ENCODE data around the gene DCAF8.

DCAF8 gene

DNA sequence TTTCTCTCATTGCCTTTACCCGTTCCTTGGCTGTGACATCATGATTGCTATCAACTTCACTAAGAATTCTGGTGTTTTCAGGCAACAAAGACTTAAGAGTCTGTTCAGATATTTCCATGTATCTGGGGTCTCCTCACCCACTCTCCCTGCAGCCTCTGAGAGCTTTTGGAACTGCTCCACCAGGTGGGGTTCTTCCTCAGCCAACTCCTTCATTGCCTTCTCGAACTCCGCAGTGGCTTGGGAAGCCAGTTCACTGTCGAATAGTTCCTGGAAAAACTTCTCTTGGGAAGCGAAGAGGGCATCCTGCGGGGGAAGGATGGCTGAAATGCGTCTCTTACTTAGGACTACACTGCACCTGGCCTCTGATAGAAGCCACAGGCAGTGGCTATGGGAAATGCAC, 20.5 kb upstream of the DCAF8 start:
- no peaks in the 10 kb centered on the region for H3K9me3 Mint-ChIP-seq
- no peak overlapping the region for H3K4me3 Mint-ChIP-seq
- H3K27ac Mint-ChIP-seq, result no peak overlapping the region
- H3K36me3 Mint-ChIP-seq, result peaks cover 76% of the 10 kb centered on the region
- no peak for ATAC-seq
- peaks cover 25% of the 10 kb centered on the region for H3K4me1 Mint-ChIP-seq
- no peak for DNase-seq (ENCODE audit: low spot score in 2 of 2)

DNA sequence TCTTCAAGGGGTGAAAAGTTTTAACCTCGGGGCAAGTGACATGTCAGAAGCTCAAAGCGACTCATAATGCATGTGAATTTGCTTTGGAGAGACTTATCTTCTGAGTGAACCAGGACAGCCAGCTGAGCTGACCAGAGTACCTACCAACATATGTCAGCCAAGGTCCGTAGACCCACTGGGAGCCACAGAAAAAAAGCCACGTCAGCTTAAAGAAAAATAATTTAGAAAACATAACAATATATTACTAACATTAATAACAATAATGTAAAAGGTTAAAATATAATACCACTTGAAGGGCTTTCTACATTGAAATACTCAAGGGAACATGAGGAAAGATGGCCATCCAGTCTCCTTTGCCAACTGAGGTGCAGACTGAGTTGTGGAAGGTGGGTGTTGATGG, 15.6 kb upstream of the DCAF8 start:
- DNase-seq (ENCODE audit: low spot score in 2 of 2) (no peak), ATAC-seq (no peak)
- Mint-ChIP-seq H3K9me3 (no peaks in the 10 kb centered on the region), H3K4me3 (no peak overlapping the region), H3K36me3 (peaks cover 70% of the 10 kb centered on the region), H3K4me1 (no peaks in the 10 kb centered on the region), H3K27ac (peak overlapping the region; percentile 35)

DNA sequence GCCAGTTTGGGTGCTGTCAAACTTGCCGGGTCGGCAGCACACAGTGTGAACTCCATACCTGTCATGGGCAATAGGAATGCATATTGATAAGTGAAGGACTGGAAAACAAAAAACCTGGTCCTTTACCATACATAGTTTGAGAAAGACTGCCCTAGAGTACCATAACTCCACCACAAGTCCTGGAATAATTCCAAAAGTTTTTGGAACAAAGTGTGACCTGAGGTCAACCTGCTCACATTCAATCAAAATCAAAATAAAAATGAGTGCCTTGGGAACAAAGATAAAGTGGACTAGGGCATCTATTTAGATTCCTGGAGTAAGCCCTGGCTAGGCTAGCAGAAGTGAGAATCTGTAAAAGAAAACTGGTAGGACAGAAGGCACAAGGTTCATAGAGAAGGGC, 15.0 kb upstream of the DCAF8 start:
- Mint-ChIP-seq H3K36me3 (peaks cover 63% of the 10 kb centered on the region), H3K9me3 (no peaks in the 10 kb centered on the region), H3K27ac (no peak overlapping the region), H3K4me3 (no peak overlapping the region), H3K4me1 (no peaks in the 10 kb centered on the region)
- ATAC-seq (no peak), DNase-seq (ENCODE audit: low spot score in 2 of 2) (no peak)

DNA sequence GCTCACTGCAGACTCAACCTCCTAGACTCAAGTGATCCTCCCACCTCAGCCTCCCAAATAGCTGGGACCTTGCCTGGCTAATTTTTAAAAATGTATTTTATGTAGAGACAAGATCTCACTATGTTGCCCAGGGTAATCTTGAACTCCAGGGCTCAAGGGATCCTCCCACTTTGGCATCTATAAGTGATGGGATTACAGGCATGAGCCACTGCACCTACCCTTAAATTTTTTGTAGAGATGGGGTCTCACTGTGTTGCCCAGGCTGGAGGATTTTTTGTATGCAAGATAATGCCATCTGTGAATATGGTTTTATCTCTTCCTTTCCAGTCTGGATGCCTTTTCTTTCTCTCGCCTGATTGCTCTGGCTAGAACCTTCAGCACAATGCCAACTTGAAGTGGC, 8.7 kb upstream of the DCAF8 start:
- no peak for DNase-seq (ENCODE audit: low spot score in 2 of 2)
- peaks cover 4% of the 10 kb centered on the region for H3K4me1 Mint-ChIP-seq
- H3K4me3 Mint-ChIP-seq, result no peak overlapping the region
- ATAC-seq, result no peak
- H3K36me3 Mint-ChIP-seq, result no peaks in the 10 kb centered on the region
- H3K27ac Mint-ChIP-seq, result no peak overlapping the region
- no peaks in the 10 kb centered on the region for H3K9me3 Mint-ChIP-seq

DNA sequence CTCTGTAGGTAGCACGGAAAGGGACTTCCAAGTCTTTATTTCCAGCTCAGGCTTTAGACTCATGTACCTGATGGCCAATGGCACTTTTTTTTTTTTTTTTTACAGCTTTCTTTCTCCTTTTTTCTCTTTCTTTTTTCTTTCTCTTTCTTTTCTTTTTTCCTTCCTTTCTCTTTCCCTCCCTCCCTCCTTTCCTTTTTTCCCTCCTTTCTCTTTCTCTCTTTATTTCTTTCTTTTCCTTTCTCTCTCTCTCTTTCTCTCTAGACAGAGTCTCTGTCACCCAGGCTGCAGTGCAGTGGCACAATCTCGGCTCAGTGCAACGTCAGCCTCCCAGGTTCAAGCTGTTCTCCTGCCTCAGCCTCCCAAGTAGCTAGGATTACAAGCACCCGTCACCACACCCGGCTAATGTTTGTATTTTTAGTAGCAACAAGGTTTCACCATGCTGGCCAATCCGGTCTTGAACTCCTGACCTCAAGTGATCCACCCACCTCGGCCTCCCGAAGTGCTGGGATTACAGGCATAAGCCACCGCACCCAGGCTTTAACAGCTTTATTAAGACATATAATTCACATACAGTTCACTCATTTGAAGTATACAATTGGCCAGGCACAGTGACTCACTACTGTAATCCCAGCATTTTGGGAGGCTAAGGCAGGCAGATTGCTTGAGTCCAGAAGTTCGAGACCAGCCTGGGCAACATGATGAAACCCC, 5.1 kb upstream of the DCAF8 start:
- DNase-seq (ENCODE audit: low spot score in 2 of 2) (no peak), ATAC-seq (no peak)
- Mint-ChIP-seq H3K36me3 (peaks cover 9% of the 10 kb centered on the region), H3K9me3 (no peaks in the 10 kb centered on the region), H3K4me1 (peaks cover 23% of the 10 kb centered on the region), H3K4me3 (no peak overlapping the region), H3K27ac (peak overlapping the region; percentile 63)

DNA sequence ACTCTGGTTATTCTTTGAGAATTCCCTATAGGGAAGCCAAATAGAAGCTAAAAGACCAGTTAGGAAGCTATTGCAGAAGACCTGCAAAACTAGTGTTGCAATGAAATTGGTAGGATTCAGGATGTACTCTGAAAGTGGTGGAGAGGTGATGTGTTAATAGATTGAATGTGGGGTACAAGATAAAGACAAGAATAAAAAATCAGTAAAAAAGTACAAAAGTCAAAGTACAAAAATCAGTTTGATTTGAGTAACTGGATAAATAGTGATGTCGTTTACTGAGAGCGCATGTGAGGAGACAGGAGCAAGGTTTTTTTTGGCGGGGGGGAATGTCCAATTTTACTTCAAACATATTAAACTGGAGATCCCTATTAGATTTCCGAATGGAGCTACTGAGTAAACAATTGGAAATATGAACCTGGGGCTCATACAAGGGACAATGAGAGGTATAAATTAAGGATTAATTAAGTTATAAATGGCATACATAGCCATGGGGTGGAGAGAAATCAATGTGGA, 2.5 kb upstream of the DCAF8 start:
- H3K27ac Mint-ChIP-seq, result no peak overlapping the region
- ATAC-seq, result no peak
- H3K4me1 Mint-ChIP-seq, result peaks cover 33% of the 10 kb centered on the region
- no peak overlapping the region for H3K4me3 Mint-ChIP-seq
- peaks cover 32% of the 10 kb centered on the region for H3K36me3 Mint-ChIP-seq
- H3K9me3 Mint-ChIP-seq, result no peaks in the 10 kb centered on the region
- no peak for DNase-seq (ENCODE audit: low spot score in 2 of 2)

DNA sequence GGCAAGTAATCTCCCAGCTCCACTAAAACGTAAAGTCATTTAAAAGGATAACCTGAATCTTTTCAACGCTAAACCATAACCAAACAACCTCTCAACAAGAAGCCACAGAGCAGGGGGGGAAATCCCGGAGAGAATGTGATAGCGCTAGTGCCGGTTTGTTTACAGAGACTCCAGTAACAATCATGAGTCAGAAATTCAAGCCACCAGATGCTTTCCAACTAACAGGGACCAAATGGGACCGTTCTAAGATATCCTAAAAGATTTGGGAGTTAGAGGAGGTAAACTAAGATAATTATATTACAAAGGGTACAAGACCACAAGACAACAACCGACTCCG, 825 bp downstream of the DCAF8 start:
- H3K4me3 Mint-ChIP-seq, result peak overlapping the region; percentile 99
- peak in 1 of 2 donors; percentile 80 for DNase-seq (ENCODE audit: low spot score in 2 of 2)
- H3K36me3 Mint-ChIP-seq, result peaks cover 62% of the 10 kb centered on the region
- ATAC-seq, result peak; percentile 73
- peaks cover 41% of the 10 kb centered on the region for H3K4me1 Mint-ChIP-seq
- peak overlapping the region; percentile 100 for H3K27ac Mint-ChIP-seq
- H3K9me3 Mint-ChIP-seq, result no peaks in the 10 kb centered on the region

DNA sequence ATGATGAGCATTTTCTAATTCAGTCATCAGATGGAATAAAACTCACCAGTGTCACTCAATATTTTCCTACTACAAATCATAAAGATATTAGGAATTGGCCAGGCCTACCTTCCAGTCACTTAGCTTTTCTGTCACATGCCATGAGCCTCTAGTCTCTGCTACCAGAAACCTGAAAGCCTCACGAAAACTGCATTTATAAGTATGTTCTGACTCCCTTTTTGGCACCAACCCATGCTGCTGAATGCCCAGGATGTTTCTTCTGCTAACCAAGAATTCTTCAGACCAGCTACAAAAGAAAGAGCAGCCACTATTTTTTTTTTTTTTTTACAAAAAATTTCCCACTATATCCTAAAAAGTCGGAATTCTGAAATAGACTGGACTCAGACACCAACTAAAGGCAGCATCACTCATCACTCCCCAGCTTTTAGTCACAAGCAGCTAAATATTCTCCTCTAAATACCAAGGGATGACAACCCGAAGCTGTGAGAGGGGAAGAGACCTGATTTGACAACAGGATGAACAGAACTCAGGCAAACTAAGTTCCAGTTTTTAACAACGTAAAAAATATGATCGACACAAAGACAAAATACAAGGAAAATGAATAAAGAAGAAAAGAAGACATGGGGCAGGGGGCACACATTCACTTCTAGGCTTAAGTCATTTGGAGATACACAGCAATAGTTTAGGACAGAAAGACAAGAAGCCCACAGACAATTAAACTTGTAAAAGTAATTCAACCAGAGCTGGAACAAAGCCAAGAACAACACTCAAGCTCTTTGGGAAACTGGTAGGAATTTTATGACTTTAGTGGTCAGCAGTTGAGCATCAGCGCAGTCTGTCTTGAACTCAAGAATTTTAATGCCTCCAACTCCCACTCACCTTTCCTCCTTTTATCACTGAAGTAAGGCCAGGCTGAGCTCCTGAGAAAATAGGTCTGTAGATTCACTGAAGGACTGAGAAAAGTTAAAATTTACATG, 1.7 kb downstream of the DCAF8 start:
- no peak for DNase-seq (ENCODE audit: low spot score in 2 of 2)
- no peaks in the 10 kb centered on the region for H3K9me3 Mint-ChIP-seq
- H3K4me3 Mint-ChIP-seq, result peak overlapping the region; percentile 99
- H3K27ac Mint-ChIP-seq, result peak overlapping the region; percentile 100
- H3K4me1 Mint-ChIP-seq, result peaks cover 41% of the 10 kb centered on the region
- H3K36me3 Mint-ChIP-seq, result peaks cover 69% of the 10 kb centered on the region
- no peak for ATAC-seq

DNA sequence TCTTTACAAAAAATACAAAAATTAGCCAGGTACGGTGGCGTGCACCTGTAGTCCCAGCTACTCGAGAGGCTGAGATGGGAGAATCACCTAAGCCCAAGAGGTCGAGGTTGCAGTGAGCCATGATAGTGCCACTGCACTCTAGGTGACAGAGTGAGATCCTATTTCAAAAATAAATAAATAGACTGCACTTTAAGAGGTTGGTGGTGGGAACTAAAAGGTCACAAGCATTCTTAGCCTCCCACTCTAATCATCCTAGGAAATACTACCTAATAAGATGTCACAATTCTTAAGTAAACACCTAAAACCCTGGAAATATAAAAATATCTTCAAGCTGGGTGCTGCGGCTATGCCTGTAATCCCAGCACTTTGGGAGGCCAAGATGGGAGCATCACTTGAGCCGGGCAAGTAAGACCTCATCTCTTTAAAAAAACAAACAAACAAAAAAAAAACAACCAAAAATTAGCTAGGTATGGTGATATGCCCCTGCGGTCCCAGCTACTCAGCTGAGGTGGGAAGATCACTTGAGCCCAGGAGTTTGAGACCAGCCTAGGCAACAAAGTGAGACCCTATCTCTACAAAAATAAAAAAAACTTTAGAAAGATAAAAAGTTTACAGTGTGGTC, 4.1 kb downstream of the DCAF8 start:
- Mint-ChIP-seq H3K9me3 (no peaks in the 10 kb centered on the region), H3K4me1 (peaks cover 26% of the 10 kb centered on the region), H3K4me3 (no peak overlapping the region), H3K27ac (no peak overlapping the region), H3K36me3 (peaks cover 92% of the 10 kb centered on the region)
- DNase-seq (ENCODE audit: low spot score in 2 of 2) (no peak), ATAC-seq (no peak)

DNA sequence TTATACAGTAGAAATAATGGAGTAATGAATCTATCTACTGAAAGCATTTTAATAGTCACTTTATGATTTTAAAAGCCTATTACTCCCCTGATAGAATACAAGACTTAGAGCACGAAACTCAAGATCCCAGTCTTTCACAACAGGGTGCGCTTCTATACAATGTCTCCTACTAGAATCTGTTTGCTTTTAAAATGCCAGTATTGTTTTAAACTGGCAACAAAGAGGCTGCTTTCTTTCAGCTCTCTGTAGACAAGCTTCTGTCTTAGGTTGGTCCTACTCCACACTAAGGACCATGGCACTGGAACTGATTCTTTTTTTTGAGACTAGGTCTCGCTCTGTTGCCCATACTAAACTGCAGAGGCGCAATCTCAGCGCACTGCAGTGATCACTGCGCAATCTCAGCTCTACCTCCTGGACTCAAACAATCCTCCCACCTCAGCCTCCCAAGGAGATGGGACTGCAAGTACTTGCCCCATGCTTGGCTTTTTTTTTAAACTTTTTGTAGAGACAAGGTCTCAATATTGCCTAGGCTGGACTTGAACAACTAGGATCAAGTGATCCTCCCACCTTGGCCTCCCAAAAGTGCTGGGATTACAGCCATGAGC, 4.8 kb downstream of the DCAF8 start:
- H3K4me3 Mint-ChIP-seq, result no peak overlapping the region
- H3K4me1 Mint-ChIP-seq, result peaks cover 24% of the 10 kb centered on the region
- no peak for DNase-seq (ENCODE audit: low spot score in 2 of 2)
- no peaks in the 10 kb centered on the region for H3K9me3 Mint-ChIP-seq
- no peak for ATAC-seq
- H3K36me3 Mint-ChIP-seq, result peaks cover 92% of the 10 kb centered on the region
- H3K27ac Mint-ChIP-seq, result no peak overlapping the region

DNA sequence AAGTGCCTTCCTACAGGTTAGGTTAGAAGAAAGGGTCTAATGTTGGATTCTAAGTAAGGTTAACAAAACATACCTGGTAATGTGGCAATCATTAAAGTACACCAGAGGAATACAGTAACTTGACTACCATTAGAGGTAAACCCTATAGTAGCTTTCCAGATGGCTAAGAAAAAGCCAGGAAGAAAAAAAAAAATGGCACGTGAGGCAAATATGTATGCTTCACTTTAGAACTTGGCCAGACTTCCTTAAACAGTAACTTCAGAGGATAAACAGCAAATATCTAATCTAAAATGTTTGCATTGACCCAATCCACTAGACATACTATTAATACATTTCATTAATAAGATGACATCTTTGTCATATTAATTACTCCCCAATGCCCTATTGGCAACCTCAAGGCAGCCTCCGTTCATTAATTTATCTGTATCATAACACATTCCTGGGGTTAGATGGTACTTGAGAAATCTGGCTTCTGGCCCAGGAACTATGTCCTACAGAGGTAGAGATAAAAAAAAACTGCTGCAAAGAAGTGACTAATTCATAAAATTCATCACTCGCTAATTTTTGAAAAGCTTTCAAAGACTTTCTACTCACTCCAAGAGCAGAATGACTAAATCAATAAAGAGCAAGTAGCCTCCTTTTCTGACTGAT, 5.8 kb downstream of the DCAF8 start:
- DNase-seq (ENCODE audit: low spot score in 2 of 2) (no peak), ATAC-seq (peak; percentile 35)
- Mint-ChIP-seq H3K36me3 (peaks cover 92% of the 10 kb centered on the region), H3K4me3 (no peak overlapping the region), H3K9me3 (no peaks in the 10 kb centered on the region), H3K4me1 (peaks cover 32% of the 10 kb centered on the region), H3K27ac (no peak overlapping the region)

DNA sequence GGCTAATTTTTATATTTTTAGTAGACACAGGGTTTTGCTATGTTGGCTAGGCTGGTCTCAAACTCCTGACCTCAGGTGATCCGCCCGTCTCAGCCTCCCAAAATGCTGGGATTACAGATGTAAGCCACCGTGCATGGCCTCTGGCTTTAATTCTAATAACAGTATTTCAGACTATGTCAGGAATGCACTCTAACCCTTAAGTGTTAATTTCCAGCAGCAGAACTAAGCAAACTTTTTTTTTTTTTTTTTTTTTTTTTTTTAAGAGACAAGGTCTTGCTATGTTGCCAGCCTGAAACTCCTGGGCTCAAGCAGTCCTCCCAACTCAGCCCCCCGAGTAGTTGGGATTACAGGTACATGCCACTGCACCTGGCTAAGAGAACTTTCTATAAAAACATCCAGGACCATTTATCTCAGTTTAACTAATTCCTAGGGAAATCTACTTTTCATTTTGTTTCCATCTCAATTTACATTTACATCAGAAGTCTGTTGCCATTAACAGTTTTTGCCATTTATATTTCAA, 6.5 kb downstream of the DCAF8 start:
- H3K36me3 Mint-ChIP-seq, result peaks cover 92% of the 10 kb centered on the region
- H3K4me1 Mint-ChIP-seq, result peaks cover 30% of the 10 kb centered on the region
- no peak overlapping the region for H3K27ac Mint-ChIP-seq
- H3K9me3 Mint-ChIP-seq, result no peaks in the 10 kb centered on the region
- H3K4me3 Mint-ChIP-seq, result no peak overlapping the region
- ATAC-seq, result no peak
- DNase-seq (ENCODE audit: low spot score in 2 of 2), result no peak

DNA sequence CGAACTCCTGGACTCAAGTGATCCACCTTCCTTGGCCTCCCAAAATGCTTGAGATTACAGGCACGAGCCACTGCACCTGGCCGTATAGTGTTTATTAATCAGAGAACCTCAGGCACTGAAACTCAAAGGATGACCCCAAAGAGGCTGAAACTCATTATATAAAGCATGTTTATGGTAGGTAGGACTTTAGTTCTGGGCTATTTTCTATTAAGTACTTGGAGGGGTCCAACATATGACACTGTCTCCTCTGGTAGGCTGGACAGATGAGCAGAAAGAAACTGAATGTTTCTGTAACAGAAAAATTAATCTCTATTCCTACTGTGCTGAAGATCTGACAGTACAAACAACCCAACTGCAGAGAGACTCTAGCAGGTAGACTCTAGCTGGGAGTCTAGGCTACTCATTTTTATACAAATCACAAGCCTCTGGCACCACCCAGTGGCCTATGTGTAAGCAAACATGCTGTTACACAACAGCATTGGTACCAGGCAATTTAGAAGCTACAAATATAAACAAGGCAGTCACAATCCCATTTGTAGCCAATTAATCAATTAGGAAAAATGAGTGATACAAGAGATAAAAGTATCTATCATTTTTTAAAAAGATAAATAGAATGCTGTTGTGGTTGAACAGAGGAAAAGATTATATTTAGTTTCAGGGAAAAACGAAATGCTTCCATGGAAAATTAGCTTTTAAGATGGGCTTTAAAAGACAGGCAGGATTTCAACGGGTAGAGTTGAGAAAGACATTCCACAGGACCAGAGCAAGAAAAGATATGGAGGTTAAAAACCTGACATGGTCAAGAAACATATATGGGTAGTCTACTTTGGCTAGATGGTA, 10.4 kb downstream of the DCAF8 start:
- Mint-ChIP-seq H3K27ac (peak overlapping the region; percentile 4), H3K4me3 (no peak overlapping the region), H3K9me3 (no peaks in the 10 kb centered on the region), H3K4me1 (peaks cover 10% of the 10 kb centered on the region), H3K36me3 (peaks cover 86% of the 10 kb centered on the region)
- ATAC-seq, result peak; percentile 89
- no peak for DNase-seq (ENCODE audit: low spot score in 2 of 2)

DNA sequence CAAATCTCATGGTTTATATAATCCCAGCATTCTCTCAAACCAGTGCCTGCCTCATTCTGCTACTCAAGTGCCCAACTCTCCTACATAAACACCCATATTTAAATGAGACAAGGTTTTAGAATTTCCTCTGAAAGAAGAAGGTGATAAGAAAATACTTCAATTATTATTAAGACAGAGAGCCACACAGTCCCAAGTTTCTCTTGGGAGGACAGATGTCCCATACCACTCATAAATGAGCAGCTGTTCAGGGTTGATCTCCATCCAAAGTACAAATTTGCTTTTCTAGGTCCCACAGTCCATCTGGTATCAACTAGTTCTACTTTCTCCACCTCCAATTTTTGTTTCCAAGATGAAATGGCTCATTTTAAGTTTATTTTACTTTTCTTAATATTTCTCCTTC, 11.3 kb downstream of the DCAF8 start:
- Mint-ChIP-seq H3K9me3 (no peaks in the 10 kb centered on the region), H3K4me1 (peaks cover 10% of the 10 kb centered on the region), H3K36me3 (peaks cover 83% of the 10 kb centered on the region), H3K4me3 (no peak overlapping the region), H3K27ac (peak overlapping the region; percentile 4)
- ATAC-seq, result no peak
- DNase-seq (ENCODE audit: low spot score in 2 of 2), result no peak

Data from stimulated activated effector memory CD8-positive, alpha-beta T cell treated with anti-CD3 and anti-CD28 coated beads, Interleukin-12 subunit alpha, Interleukin-12 subunit beta, amount 100 ng/mL, for 72 hours (primary cell).